Sigmoid colon (tissue), 4 donors: ENCODE data around the gene FAM114A1.

ENCODE experiments used
- CTCF ChIP-seq, 4 experiments: fragments of 450-650 bp in 3 of 4; fragments of 200-600 bp in 1 of 4; IDR thresholded peaks; one replicate each; pipeline ENCODE4 v1.5.1; 2016 to 2019; ENCODE audit warnings: antibody characterized with exemption in 4 of 4, mild to moderate bottlenecking in 3 of 4, moderate library complexity in 2 of 4
- EP300 ChIP-seq, 4 donors: sonication (generic); formaldehyde crosslinking; IDR thresholded peaks; one replicate each; pipeline ENCODE4 v1.6.1; 2017; ENCODE audit warnings: antibody characterized with exemption in 4 of 4
- POLR2A ChIP-seq, 2 donors: fragments of 450-650 bp; IDR thresholded peaks; one replicate each; pipeline ENCODE4 v1.6.1; 2016; ENCODE audit warnings: antibody characterized with exemption in 2 of 2, mild to moderate bottlenecking in 2 of 2, moderate library complexity in 2 of 2
- POLR2AphosphoS5 ChIP-seq, 4 donors: sonication (generic); formaldehyde crosslinking; IDR thresholded peaks; one replicate each; pipeline ENCODE4 v1.6.1; 2017; ENCODE audit warnings: antibody characterized with exemption in 4 of 4

GRCh38 chr4:38907696-38908270 lies 40.2 kb downstream of the FAM114A1 start:
- no peak for TF ChIP-seq CTCF (IDR thresholded peaks at IDR 0.05)
- TF ChIP-seq POLR2A (IDR thresholded peaks at IDR 0.05): no peak
- TF ChIP-seq EP300 (IDR thresholded peaks at IDR 0.05): no peak
- no peak for TF ChIP-seq POLR2AphosphoS5 (IDR thresholded peaks at IDR 0.05)
